ENCODE results near the gene AGK. TPM values are rescaled to one million over a fixed set of nuclear protein-coding genes. Genes with fewer than 3 reads are reported as not detected.

The AGK gene
- total and polyA plus RNA-seq, 4 donors = 7.2 to 13.6 (median 8.9) TPM

- TF ChIP-seq REST (IDR thresholded peaks at IDR 0.05) = no peak
- TF ChIP-seq EGR1 (IDR thresholded peaks at IDR 0.05; ENCODE audit: low read depth in 2 of 2) = no peak
Observed at GRCh38 chr7:141675436-141676215, 124.4 kb downstream of the AGK start (continued).

GRCh38 chr7:141676618-141677017 lies 125.4 kb downstream of the AGK start:
- Histone ChIP-seq H3K27ac (ENCODE audit: low read depth in 1 of 2, low read length in 2 of 2) (no peak overlapping the region), H3K36me3 (ENCODE audit: control insufficient read depth in 4 of 4, insufficient read depth in 3 of 4, low read depth in 1 of 4, low read length in 3 of 4) (peaks cover 0 to 15% (median 8%) of the 10 kb centered on the region in 4 donors), H3K27me3 (ENCODE audit: control insufficient read depth in 4 of 4, insufficient read depth in 4 of 4, low read length in 3 of 4) (no peaks in the 10 kb centered on the region), H3K9ac (ENCODE audit: low read depth in 1 of 2, low read length in 2 of 2) (peak overlapping the region in 1 of 2 donors; percentile 36), H3K4me3 (ENCODE audit: low read depth in 1 of 3, low read length in 3 of 3) (no peak overlapping the region), H3K4me1 (ENCODE audit: control insufficient read depth in 4 of 4, insufficient read depth in 4 of 4, low read length in 3 of 4) (no peaks in the 10 kb centered on the region), H3K9me3 (ENCODE audit: control insufficient read depth in 4 of 4, low read length in 3 of 4) (no peaks in the 10 kb centered on the region)
- DNase-seq (ENCODE audit: low spot score) = no peak
- 91% methylated on average over 3 of the region's 3 CpGs for WGBS
- TF ChIP-seq GABPA (IDR thresholded peaks at IDR 0.05 in 1 of 2, conservative IDR thresholded peaks at IDR 0.05 in 1 of 2) (no peak), HNF4G (IDR thresholded peaks at IDR 0.05) (no peak), JUND (IDR thresholded peaks at IDR 0.05) (no peak), FOXA2 (IDR thresholded peaks at IDR 0.05) (no peak), CTCF (IDR thresholded peaks at IDR 0.05; ENCODE audit: low read depth, low read length, missing input control) (no peak), EGR1 (IDR thresholded peaks at IDR 0.05; ENCODE audit: low read depth in 2 of 2) (no peak), FOXA1 (IDR thresholded peaks at IDR 0.05) (no peak), SP1 (IDR thresholded peaks at IDR 0.05) (no peak), NR2F2 (IDR thresholded peaks at IDR 0.05) (no peak), RAD21 (IDR thresholded peaks at IDR 0.05) (no peak), HNF4A (conservative IDR thresholded peaks at IDR 0.05) (no peak), REST (IDR thresholded peaks at IDR 0.05) (no peak), ATF3 (IDR thresholded peaks at IDR 0.05) (no peak), MAX (IDR thresholded peaks at IDR 0.05) (no peak), TAF1 (conservative IDR thresholded peaks at IDR 0.05) (no peak), YY1 (IDR thresholded peaks at IDR 0.05) (no peak)
